Spleen (tissue), 11 donors: ENCODE measurements around the gene SUN5. TPM values are rescaled to one million over a fixed set of nuclear protein-coding genes. Genes with fewer than 3 reads are reported as not detected.

ENCODE experiments used
- DNase-seq: peaks from one replicate; pipeline ENCODE4 v3.0.0-alpha.2; 2020
- H3K27ac ChIP-seq, 8 donors: fragments of 200-600 bp; sonication (generic) in 7 of 8; 1 replicate in 4 of 8; 2 replicates in 4 of 8; pipeline versions ENCODE4 v1.5.0 to v1.8.0; 2016 to 2021; ENCODE audit warnings: inconsistent platforms in 4 of 8, mild to moderate bottlenecking in 4 of 8, moderate library complexity in 1 of 8
- H3K27me3 ChIP-seq, 7 donors: fragments of 200-600 bp; sonication (generic) in 6 of 7; replicated peaks in 1 of 7; 1 replicate in 4 of 7; 2 replicates in 3 of 7; pipeline versions ENCODE4 v1.5.0 to v1.8.0; 2016 to 2021; ENCODE audit warnings: inconsistent platforms in 3 of 7, mild to moderate bottlenecking in 1 of 7
- H3K36me3 ChIP-seq, 6 donors: fragments of 200-600 bp; sonication (generic) in 5 of 6; 1 replicate in 4 of 6; 2 replicates in 2 of 6; pipeline versions ENCODE4 v1.5.0 to v1.8.0; 2016 to 2021; ENCODE audit warnings: inconsistent platforms in 2 of 6
- H3K4me1 ChIP-seq, 6 donors: fragments of 200-600 bp; sonication (generic) in 5 of 6; 1 replicate in 3 of 6; 2 replicates in 3 of 6; pipeline versions ENCODE4 v1.5.0 to v1.8.0; 2016 to 2021; ENCODE audit warnings: inconsistent platforms in 3 of 6
- H3K4me3 ChIP-seq, 8 donors: fragments of 200-600 bp; sonication (generic) in 7 of 8; 1 replicate in 4 of 8; 2 replicates in 4 of 8; pipeline versions ENCODE4 v1.5.0 to v1.8.0; 2016 to 2021; ENCODE audit warnings: inconsistent platforms in 4 of 8, mild to moderate bottlenecking in 4 of 8, moderate library complexity in 2 of 8
- H3K9me3 ChIP-seq, 8 donors: fragments of 200-600 bp; sonication (generic) in 7 of 8; 1 replicate in 4 of 8; 2 replicates in 4 of 8; pipeline versions ENCODE4 v1.5.0 to v1.8.0; 2016 to 2021; ENCODE audit warnings: inconsistent platforms in 4 of 8
- POLR2A ChIP-seq, 3 donors: fragments of 450-650 bp; IDR thresholded peaks; one replicate each; pipeline ENCODE4 v1.5.1; 2017; ENCODE audit warnings: antibody characterized with exemption in 3 of 3, mild to moderate bottlenecking in 1 of 3
- POLR2AphosphoS5 ChIP-seq, 3 donors: sonication (generic); formaldehyde crosslinking; IDR thresholded peaks; one replicate each; pipeline ENCODE4 v1.5.1; 2017; ENCODE audit warnings: antibody characterized with exemption in 3 of 3
- WGBS, 5 donors: extraction: QIAGEN DNeasy Blood & Tissue Kit in 3 of 5; methylation state at CpG; one replicate each; pipeline versions ENCODE4 v1.1.5 to v1.1.7; 2013 to 2018; 5-methylcytosine and 5-hydroxymethylcytosine counted together
- intact Hi-C: fragments of 100-400 bp; cut with DNase I; formaldehyde crosslinking; loops from one replicate; pipeline ENCODE4 v1.15.0; 2023; ENCODE audit warnings: low total_unique reads
- polyA plus RNA-seq, 3 donors: library from polyadenylated mRNA; stranded (reverse); fragments of 200-250 nt; gene quantifications; one replicate each; pipeline ENCODE4 v1.2.1, GENCODE V29; 2013
- total RNA-seq, 7 donors: library from RNA; depleted of rRNA in 3 of 7; stranded (reverse); fragments of >200 nt in 3 of 7; fragmentation: NEBNext Ultra II Directional in 4 of 7; extraction: Animal tissue kit (Norgen Biotek cat#: 25700) in 4 of 7; gene quantifications; one replicate each; pipeline versions ENCODE4 v1.1.0 to v1.2.1, GENCODE V29; 2016 to 2021
- TF ChIP-seq, protein P1 (sequence below), 11 experiments: fragments of 200-600 bp in 7 of 11; fragments of 450-650 bp in 4 of 11; sonication (generic) in 4 of 11; IDR thresholded peaks in 8 of 11; conservative IDR thresholded peaks in 3 of 11; 1 replicate in 7 of 11; 2 replicates in 4 of 11; pipeline versions ENCODE4 v1.4.0 to v1.8.0; 2016 to 2021; ENCODE audit warnings: antibody characterized with exemption in 11 of 11, inconsistent platforms in 4 of 11, mild to moderate bottlenecking in 1 of 11
- donor health status: healthy with polysubstance abuse.
- donor health status: DM: no; HTN: no; CAD: no; lungs with moderate emphysema.
- donor health status: DM: no; HTN: no; CAD: no.
- donor health status: Bipolar disorder and iron deficiency.
- donor health status: healthy.
- donor health status: DM: no; HTN: no; CAD: no.
- donor health status: DM: yes; HTN: yes; CAD: no.

Gene SUN5
- total and polyA plus RNA-seq, 10 donors = not detected

DNA sequence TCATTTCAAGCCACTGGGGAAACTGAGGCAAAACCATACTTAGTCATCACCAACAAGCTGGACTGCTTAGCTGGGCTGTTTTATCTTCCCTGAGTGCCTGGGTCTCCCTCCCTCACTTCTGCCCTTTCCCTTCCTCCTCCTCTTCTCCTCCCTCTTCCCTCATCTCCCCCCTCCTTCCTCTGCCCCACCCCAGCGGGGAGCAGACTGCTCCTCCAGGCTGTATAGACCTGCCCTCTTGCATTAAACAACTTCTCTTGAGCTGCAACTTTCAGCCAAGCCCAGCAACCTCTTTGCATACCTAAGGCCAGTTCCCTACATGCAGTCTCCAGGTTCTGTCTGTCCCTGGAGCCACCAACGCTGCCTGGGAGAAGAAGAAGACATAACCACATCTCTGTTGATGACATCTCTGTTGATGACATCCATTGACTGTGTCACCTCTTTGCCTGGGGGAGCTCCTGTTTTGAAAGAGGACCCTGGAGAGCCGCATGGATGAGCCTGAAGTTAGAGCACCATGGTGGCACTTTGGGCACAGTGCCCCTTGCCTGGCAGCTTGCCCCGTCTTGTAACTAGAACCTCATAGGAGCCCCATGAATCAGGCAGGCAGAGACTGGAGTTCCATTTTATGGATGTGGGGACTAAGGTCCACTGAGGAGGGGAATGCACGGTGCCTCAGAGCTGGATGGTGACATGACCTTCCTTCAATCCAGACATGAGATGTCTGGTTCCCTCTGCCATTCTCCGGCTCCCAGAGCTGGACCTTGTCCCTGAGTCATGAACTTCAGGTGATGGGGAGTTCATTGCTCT lies 19.4 kb upstream of the SUN5 start:
- Histone ChIP-seq H3K4me3 (no peak overlapping the region), H3K4me1 (no peaks in the 10 kb centered on the region), H3K27me3 (peaks cover 0 to 13% (median 0%) of the 10 kb centered on the region in 7 donors), H3K36me3 (no peaks in the 10 kb centered on the region), H3K27ac (no peak overlapping the region), H3K9me3 (no peaks in the 10 kb centered on the region)
- TF ChIP-seq, protein P1, sequence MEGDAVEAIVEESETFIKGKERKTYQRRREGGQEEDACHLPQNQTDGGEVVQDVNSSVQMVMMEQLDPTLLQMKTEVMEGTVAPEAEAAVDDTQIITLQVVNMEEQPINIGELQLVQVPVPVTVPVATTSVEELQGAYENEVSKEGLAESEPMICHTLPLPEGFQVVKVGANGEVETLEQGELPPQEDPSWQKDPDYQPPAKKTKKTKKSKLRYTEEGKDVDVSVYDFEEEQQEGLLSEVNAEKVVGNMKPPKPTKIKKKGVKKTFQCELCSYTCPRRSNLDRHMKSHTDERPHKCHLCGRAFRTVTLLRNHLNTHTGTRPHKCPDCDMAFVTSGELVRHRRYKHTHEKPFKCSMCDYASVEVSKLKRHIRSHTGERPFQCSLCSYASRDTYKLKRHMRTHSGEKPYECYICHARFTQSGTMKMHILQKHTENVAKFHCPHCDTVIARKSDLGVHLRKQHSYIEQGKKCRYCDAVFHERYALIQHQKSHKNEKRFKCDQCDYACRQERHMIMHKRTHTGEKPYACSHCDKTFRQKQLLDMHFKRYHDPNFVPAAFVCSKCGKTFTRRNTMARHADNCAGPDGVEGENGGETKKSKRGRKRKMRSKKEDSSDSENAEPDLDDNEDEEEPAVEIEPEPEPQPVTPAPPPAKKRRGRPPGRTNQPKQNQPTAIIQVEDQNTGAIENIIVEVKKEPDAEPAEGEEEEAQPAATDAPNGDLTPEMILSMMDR (IDR thresholded peaks at IDR 0.05 in 8 of 11, conservative IDR thresholded peaks at IDR 0.05 in 3 of 11) = no peak
- TF ChIP-seq POLR2AphosphoS5 (IDR thresholded peaks at IDR 0.05) (no peak), POLR2A (IDR thresholded peaks at IDR 0.05) (no peak)
- intact Hi-C loops = no loop called here
- WGBS, 5 donors = 67 to 80% (median 76%) methylated on average over 6 of the region's 6 CpGs
- DNase-seq = no peak

DNA sequence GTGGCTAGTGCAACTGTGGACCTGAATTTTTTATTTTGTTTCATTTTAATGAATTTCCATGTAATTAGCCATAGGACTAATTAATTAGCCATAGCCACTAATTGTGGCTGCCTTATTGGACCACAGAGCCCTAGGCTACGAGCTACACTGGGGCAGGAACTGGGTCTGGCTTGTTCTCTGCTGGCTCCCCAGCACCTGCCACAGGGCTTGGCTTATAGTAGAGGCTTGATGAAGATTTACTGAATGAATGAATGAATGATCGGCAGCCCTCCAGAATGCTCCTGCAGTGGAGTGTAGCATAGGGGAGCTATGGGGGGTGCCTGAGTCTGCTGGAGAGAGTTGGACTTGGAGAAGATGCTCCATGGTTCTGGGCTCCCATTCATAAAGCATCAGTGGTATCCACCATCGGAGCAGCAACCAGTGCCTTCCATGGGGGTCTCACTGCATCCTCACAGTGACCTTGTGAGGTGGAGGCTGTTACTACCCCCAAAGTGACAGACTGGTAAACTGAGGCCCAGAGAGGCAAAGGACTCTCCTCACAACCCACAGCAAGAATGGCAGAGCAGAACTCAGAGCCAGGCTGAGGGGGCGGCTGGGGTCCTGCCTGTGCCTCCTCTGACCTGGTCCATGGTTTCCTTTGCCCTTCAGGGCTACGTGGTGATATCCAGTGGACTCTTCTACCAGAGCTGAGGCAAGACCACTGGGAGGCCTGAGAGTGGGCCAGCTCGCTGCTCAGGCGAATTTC lies 18.6 kb upstream of the SUN5 start:
- intact Hi-C loops = no loop called here

DNA sequence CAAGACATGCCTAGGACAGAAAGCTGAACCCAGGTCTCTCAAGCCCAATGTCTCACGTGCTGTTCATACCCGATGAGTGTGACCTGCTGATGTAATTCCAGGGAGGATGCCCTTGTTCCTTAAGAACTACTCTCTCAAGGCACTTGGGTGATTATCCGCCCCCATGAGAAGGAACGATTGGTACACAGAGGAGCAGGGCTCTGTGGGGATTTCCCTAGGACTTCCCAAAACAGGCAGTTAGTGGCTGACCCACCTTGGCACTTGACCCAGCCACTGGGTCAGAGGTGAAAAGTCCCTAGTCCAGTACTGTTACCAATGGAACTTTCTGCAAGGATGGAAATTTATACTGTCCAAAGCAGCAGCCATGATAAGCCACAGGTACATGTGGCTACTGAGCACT lies 18.1 kb upstream of the SUN5 start:
- Histone ChIP-seq H3K36me3 (no peaks in the 10 kb centered on the region), H3K27ac (no peak overlapping the region), H3K4me1 (no peaks in the 10 kb centered on the region), H3K27me3 (peaks cover 0 to 5% (median 0%) of the 10 kb centered on the region in 7 donors), H3K9me3 (no peaks in the 10 kb centered on the region), H3K4me3 (no peak overlapping the region)
- DNase-seq = no peak
- TF ChIP-seq, protein P1 (IDR thresholded peaks at IDR 0.05 in 8 of 11, conservative IDR thresholded peaks at IDR 0.05 in 3 of 11) = no peak
- TF ChIP-seq POLR2A (IDR thresholded peaks at IDR 0.05) = no peak
- no peak for TF ChIP-seq POLR2AphosphoS5 (IDR thresholded peaks at IDR 0.05)
- WGBS, 5 donors = 60 to 68% (median 67%) methylated on average over 4 of the region's 4 CpGs
- intact Hi-C loops = no loop called here

More for the DNA sequence above, 18.6 kb upstream of the SUN5 start:
- TF ChIP-seq POLR2AphosphoS5 (IDR thresholded peaks at IDR 0.05) (no peak), POLR2A (IDR thresholded peaks at IDR 0.05) (no peak)
- TF ChIP-seq, protein P1 (IDR thresholded peaks at IDR 0.05 in 8 of 11, conservative IDR thresholded peaks at IDR 0.05 in 3 of 11) = no peak
- Histone ChIP-seq H3K9me3 (no peaks in the 10 kb centered on the region), H3K36me3 (no peaks in the 10 kb centered on the region), H3K4me3 (no peak overlapping the region), H3K27me3 (peaks cover 0 to 7% (median 0%) of the 10 kb centered on the region in 7 donors), H3K4me1 (no peaks in the 10 kb centered on the region), H3K27ac (no peak overlapping the region)
- 77 to 87% (median 80%) methylated on average over 7 of the region's 7 CpGs for WGBS, 5 donors
- DNase-seq = no peak

DNA sequence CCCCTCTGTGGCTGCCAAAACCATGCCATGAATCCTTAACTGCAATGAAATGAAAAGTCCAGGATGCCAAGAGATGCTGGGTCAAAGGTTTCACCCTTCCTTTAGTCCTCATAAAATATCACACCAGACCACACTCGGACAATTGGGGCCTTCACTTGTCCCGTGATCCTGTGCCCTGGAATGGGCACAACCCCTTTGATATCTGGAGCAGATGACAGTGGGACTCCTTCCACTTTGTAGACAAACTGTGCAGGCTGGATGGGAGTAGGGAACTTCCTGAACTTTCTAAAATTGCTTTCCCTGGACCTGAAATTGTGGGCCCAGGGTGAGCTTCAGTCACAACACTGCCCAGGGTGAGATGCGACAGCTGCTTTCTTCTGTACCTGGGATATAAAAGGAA lies 17.6 kb upstream of the SUN5 start:
- no peak overlapping the region for H3K4me3 ChIP-seq
- intact Hi-C loops = no loop called here
- H3K27ac ChIP-seq = no peak overlapping the region
- H3K4me1 ChIP-seq = no peaks in the 10 kb centered on the region
- no peaks in the 10 kb centered on the region for H3K9me3 ChIP-seq
- H3K36me3 ChIP-seq = no peaks in the 10 kb centered on the region
- WGBS, 5 donors = 73 to 87% (median 76%) methylated on average over 3 of the region's 3 CpGs
- no peak for DNase-seq
- peaks cover 0 to 5% (median 0%) of the 10 kb centered on the region in 7 donors for H3K27me3 ChIP-seq
- TF ChIP-seq POLR2AphosphoS5 (IDR thresholded peaks at IDR 0.05) (no peak), POLR2A (IDR thresholded peaks at IDR 0.05) (no peak)
- TF ChIP-seq, protein P1 (IDR thresholded peaks at IDR 0.05 in 8 of 11, conservative IDR thresholded peaks at IDR 0.05 in 3 of 11) = no peak
